GM21825 (cell line): ENCODE data around the gene PGAM2.

Experiments used
- ATAC-seq: cut with Tn5 transposase; IDR thresholded peaks from one replicate; pipeline ENCODE4 v1.9.1; 2021; ENCODE audit warnings: mild to moderate bottlenecking, moderate library complexity; ENCODE audit not compliant: unreplicated experiment

The PGAM2 gene

GRCh38 chr7:44065431-44066110 is at the start of gene PGAM2:
Gene PGAM2, minus strand, starts transcription at chr7:44065567. Its CDS starts 38 bp downstream, at chr7:44065529.
- no peak for ATAC-seq

DNA sequence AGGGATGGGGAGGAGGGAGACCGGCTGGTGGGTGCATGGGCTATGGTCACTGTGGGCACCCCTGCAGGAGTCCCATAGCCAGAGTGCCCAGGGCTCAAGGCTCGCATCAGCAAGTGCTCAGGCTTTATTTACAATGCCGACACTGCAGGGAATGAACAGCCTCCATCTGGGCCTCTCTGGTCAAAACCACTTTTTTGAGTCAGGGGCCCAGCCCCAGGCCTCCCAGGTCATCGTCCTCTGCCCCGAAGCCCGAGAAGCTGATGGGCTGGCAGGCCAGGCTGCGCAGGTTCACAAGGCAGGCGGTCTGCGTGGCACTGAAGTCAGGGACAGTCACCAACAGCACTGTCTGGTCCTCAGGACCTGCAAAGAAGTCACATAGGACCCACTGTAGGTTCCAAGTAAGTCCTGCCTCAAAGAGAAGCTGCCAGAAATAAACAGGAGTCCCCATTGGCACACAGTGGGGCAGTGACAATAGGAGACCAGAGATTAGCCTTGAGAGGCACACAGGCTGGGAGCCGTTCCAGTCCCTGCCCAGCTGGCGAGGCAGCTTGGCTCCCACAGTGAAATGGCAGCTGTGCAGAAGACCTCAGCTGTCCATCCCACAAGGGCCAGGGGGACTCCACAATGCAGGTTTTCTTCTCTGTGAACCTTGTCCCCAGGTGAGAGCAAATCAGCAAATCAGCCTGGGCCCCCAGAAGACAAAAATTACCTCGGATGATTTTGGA is 49.4 kb upstream of the PGAM2 start:
- ATAC-seq, result no peak

DNA sequence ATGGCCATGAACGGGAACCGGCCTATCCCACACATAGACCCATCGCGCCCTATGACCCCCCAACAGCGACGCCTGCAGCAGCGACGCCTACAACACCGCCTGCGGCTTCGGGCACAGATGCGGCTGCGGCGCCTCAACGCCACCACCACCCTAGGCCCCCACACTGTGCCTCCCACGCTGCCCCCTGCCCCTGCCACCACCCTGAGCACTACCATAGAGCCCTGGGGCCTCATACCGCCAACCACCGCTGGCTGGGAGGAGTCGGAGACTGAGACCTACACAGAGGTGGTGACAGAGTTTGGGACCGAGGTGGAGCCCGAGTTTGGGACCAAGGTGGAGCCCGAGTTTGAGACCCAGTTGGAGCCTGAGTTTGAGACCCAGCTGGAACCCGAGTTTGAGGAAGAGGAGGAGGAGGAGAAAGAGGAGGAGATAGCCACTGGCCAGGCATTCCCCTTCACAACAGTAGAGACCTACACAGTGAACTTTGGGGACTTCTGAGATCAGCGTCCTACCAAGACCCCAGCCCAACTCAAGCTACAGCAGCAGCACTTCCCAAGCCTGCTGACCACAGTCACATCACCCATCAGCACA is 48.5 kb upstream of the PGAM2 start:
- ATAC-seq, result no peak

- ATAC-seq, result no peak
Observed at GRCh38 chr7:44112997-44113763, 47.8 kb upstream of the PGAM2 start.

GRCh38 chr7:44112231-44112996 is 47.0 kb upstream of the PGAM2 start:
- ATAC-seq, result no peak

DNA sequence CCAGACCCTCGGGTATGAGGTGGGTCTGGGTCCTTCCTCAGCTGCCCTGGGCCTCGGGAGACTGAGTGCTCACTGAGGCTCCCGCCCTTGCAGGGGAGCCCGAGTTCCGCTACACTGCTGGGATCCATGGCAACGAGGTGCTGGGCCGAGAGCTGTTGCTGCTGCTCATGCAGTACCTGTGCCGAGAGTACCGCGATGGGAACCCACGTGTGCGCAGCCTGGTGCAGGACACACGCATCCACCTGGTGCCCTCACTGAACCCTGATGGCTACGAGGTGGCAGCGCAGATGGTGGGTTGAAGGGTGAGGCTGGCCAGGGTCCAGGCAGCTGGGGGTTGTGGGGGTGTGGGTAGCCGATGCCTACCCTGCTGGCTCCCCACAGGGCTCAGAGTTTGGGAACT is 46.4 kb upstream of the PGAM2 start:
- no peak for ATAC-seq

DNA sequence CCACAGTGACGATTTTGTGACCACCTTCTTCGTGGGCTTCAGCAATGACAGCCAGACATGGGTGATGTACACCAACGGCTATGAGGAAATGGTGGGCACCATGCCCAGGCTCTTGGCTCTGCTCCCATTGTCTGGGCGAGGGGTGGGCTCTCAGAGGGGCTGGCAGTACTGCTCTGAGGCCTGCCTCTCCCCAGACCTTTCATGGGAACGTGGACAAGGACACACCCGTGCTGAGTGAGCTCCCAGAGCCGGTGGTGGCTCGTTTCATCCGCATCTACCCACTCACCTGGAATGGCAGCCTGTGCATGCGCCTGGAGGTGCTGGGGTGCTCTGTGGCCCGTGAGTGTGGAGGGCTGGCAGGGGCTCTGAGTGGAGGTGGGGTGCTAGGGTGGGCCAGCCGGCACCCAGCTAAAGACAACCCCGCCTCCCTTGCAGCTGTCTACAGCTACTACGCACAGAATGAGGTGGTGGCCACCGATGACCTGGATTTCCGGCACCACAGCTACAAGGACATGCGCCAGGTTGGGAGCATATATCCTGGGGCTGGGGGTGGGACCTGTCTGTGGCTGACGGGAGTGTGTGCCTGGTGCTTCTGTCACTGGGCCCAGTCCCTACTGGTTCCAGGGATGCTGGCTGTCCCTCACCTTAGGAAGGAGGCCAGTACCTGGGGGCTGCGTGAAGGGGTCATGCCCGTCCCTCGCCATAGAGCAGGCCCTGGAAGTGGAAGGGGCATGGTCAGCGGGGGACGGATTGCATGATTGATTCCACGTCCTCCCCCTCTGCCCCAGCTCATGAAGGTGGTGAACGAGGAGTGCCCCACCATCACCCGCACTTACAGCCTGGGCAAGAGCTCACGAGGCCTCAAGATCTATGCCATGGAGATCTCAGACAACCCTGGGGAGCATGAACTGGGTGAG is 45.6 kb upstream of the PGAM2 start:
- no peak for ATAC-seq

GRCh38 chr7:44109991-44110390 is 44.6 kb upstream of the PGAM2 start:
- ATAC-seq, result no peak

DNA sequence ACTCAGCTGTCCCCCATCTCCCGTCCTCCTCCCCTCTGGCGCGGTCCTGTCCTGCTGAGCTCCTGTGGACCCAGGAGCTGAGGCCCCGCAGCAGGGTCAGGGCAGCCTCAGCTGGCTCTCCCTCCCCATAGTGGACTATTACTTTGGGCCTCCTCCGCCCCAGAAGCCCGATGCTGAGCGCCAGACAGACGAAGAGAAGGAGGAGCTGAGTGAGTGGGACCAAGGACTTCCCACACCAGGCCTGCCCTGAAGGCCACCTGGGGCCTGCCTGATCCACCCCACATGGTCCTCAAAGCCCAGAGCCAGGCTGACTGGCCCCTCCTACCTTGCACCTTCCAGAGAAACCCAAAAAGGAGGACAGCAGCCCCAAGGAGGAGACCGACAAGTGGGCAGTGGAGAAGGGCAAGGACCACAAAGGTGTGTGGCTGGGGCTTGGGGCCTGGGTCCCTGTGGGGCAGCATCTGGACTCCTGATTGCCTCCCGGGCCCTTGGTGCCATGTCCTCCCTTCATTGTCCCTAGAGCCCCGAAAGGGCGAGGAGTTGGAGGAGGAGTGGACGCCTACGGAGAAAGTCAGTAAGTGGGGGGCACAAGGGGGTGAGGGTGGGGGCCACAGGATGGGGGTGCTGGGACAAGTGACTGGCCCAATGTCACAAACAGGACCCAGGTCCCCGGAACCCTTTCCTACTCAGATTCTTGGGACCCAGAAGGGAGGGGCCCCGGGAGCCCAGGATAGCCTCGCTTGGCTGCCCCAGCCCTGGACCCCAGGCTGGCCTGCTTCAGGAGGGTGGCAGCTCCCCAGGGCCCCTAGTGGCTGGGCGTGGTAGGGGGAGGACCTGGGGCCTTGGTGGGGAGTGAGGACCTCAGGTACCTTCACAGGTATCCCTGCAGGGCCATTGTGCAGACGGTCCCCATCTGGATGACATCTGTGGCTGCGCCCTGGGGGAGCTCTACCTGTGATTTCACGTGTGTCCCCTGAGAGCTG is 43.7 kb upstream of the PGAM2 start:
- no peak for ATAC-seq

DNA sequence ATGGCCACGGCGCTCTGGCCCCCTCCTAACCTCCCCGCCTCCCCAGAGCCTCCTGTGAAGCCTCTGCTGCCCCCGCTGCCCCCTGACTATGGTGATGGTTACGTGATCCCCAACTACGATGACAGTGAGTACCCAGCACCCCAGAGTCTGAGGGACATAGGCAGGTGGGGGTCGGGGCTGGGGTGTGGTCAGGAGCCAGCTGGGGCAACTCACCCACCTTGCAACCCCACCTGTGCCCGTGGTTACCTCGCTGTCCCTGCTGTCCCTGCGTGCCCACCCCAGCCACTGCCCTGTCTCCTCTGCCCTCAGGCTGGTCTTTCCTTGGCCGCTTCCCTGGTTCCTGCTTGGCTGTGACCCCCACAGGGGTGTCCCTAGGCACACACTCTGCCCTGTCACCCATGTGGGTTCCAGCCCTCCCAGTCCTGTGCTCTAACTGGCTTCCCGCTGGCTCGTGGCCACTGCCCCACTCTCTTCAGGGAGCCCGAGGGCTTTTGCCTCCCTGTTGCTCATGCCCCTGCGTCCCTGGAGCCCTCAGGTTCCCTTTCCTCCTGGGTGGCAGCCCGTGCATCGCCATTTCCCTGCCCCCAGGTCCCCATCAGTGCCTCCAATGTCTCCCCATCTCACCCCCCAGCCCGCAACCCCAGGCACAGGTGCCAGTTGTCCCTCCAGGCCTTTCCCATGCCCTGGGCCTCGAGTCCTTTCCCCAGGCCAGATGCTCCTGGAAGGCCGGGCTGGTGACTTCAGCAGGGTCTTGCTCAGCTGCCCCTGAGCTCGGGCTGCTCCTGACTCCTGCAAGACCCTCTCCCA is 42.8 kb upstream of the PGAM2 start:
- ATAC-seq, result no peak

DNA sequence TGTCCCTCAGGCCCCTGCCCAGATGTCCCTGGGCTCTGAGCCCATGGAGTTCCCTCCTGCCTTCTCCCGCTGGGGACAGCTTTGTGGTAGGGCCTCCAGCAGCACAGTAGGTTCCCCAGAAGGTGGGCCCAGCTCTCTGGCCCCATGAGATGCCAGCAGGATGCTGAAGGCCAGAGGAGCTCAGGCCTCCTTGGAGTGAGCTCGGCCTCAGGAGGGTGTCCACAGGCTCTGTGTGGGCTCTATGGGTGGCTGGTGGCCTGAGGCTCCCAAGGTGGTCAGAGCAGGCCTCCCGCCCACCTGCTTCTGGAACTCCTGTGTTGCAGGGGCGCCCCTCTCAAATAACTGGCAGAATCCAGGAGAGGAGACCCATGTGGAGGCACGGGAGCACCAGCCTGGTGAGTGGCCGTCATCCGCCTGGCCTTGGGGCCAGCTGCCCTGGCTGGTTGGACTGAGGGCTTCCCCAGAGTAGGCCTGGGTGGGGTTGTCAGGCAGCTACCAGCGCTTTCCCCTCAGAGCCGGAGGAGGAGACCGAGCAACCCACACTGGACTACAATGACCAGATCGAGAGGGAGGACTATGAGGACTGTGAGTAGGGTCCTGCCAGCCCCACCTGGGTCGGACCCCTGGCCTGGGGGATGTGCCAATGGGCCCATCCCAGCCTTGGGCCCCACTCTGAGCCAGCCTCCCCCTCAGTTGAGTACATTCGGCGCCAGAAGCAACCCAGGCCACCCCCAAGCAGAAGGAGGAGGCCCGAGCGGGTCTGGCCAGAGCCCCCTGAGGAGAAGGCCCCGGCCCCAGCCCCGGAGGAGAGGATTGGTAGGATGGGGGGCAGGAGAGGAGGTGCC is 42.0 kb upstream of the PGAM2 start:
- no peak for ATAC-seq

DNA sequence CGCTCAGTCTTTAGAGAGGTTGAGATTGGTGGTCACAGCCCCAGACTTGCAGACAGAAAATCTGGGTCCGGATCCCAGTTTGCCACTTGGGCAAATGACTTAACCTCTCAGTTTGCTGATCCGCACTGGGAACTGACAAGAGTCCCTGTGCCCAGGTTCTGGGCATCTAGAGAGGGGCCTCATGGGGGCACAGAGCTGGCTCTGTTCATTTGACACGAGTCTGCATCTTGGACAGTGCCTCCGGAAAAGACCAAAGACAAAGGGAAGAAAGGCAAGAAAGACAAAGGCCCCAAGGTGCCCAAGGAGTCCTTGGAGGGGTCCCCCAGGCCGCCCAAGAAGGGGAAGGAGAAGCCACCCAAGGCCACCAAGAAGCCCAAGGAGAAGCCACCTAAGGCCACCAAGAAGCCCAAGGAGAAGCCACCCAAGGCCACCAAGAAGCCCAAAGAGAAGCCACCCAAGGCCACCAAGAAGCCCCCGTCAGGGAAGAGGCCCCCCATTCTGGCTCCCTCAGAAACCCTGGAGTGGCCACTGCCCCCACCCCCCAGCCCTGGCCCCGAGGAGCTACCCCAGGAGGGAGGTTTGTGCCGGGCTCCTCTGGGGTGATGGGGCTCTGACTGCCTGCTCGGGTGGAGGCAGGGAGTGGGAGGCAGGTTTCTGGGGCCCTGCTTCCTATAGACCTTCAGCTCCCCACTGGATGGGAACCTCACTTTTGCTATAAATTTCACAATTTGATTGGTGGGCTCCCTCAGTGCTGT is 41.1 kb upstream of the PGAM2 start:
- no peak for ATAC-seq

DNA sequence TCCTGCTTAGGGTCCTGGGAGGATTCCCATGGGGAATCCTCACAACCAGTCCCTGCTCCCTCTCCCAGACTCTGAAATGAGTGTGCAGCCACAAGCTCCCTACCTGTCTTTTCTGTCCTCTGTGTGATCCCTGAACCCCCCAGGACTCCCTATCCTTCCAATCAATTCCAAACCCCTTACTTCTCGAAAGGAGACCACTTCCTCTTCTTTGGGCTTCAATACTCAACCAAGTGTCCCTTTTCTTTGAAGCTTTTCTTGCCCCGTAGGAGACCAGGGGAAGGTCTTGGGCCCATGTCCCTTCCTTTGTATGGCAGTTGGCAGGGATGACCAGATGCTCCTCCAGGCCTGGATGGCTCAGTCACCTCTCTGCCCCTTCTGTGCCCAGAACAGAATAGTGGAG is 40.5 kb upstream of the PGAM2 start:
- no peak for ATAC-seq

DNA sequence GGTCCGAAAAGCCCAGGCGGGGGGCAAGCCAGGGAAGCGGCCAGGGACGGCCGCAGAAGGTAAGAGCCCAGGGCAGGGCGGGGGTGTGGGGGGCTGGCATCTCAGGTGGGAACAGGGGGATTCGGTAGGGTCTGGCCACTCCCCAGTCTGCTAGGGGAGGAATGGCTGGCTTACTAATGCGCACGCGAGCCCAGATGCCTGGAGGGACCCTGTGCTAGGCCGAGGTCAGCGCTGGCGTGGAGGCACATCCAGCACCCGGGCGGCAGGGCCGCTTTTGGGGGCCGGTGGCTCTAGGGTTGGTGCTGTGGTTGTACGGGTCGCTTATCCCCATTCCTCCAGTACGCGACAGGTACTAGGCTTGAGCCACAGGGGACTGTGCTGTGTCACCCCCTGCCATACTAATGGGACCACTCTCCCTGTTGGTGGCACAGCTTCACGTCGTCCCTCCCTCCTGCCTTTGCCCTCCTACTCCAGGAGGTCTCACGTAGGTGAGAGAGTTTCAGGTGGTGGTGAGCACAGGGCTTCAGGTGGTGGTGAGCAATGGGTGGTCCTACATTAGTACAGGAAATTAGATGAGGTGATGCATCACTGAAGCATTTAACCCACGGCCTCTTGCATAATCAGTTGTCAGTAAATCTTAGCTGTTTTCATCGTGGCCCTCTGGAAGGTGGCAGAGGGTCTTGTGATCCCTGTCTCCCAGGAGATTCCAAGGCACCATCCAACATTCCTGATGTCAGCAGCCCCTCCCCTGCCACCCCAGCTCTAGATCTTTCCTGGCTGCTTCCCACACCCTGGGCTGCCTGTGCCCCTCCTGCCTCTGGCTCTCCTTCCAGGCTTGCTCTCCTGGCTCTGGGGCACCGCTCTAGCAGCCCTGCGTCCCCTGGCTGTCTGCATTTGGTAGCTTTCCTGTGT is 39.7 kb upstream of the PGAM2 start:
- ATAC-seq, result no peak
